Fibroblast of villous mesenchyme (primary cell): Measurements from ENCODE around the gene OSGIN1. TPM values are rescaled to one million over a fixed set of nuclear protein-coding genes. Genes with fewer than 3 reads are reported as not detected.

Experiments used
- DNase-seq: peaks from one replicate; pipeline ENCODE4 v3.0.0-alpha.2; 2010; ENCODE audit warnings: low read depth
- H3K4me3 ChIP-seq: 2 replicates; pipeline ENCODE4 v1.5.1; 2011; ENCODE audit warnings: low read depth, mild to moderate bottlenecking, low read length
- total RNA-seq: library from RNA; depleted of rRNA; stranded (reverse); fragments of >200 nt; gene quantifications from 2 replicates; pipeline ENCODE4 v1.2.3, GENCODE V29; 2012
- TF ChIP-seq, protein P1 (sequence below): IDR thresholded peaks from 2 replicates; pipeline ENCODE4 v1.5.1; 2012; ENCODE audit warnings: low read depth, mild to moderate bottlenecking, low read length; ENCODE audit not compliant: insufficient read depth

OSGIN1 gene
- total RNA-seq, 1 donor, result 6.5 TPM

DNA sequence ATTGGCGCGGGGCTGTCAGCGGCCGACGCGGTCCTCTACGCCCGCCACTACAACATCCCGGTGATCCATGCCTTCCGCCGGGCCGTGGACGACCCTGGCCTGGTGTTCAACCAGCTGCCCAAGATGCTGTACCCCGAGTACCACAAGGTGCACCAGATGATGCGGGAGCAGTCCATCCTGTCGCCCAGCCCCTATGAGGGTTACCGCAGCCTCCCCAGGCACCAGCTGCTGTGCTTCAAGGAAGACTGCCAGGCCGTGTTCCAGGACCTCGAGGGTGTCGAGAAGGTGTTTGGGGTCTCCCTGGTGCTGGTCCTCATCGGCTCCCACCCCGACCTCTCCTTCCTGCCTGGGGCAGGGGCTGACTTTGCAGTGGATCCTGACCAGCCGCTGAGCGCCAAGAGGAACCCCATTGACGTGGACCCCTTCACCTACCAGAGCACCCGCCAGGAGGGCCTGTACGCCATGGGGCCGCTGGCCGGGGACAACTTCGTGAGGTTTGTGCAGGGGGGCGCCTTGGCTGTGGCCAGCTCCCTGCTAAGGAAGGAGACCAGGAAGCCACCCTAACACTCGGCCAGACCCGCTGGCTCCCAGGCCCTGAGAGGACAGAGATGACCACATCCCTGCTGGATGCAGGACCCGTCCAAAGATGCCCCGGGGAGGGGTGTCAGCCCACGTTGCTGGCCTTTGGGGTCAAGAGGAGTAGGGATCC, 12.6 kb downstream of the OSGIN1 start:
- TF ChIP-seq, protein P1, sequence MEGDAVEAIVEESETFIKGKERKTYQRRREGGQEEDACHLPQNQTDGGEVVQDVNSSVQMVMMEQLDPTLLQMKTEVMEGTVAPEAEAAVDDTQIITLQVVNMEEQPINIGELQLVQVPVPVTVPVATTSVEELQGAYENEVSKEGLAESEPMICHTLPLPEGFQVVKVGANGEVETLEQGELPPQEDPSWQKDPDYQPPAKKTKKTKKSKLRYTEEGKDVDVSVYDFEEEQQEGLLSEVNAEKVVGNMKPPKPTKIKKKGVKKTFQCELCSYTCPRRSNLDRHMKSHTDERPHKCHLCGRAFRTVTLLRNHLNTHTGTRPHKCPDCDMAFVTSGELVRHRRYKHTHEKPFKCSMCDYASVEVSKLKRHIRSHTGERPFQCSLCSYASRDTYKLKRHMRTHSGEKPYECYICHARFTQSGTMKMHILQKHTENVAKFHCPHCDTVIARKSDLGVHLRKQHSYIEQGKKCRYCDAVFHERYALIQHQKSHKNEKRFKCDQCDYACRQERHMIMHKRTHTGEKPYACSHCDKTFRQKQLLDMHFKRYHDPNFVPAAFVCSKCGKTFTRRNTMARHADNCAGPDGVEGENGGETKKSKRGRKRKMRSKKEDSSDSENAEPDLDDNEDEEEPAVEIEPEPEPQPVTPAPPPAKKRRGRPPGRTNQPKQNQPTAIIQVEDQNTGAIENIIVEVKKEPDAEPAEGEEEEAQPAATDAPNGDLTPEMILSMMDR, result no peak
- no peak for DNase-seq
- no peak overlapping the region for H3K4me3 ChIP-seq

DNA sequence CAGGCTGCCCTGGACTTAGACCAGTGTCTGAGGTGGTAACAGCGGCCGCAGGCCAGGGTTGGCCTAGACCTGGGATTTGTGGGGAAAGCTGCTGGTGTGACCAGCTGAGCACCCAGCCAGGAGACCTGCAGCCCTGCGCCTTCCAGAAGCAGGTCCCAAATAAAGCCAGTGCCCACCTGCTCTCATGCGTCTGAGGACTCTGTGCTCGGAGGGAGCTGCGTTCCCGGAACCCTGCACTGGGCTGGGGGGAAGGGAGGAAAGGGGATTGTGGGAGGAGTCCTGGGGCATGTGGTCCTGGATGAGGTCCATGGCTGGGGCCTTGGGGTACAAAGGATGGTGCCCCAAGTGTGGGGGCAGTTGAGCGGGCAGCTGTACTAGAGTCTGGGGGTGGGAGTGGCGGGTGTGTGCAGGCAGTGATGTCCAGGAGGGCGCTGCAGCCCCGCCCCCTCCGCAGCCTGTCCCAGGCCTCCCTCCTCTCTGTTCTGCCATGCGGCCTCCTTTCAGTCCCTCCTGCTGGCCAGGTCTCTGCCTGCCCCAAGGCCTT, 13.2 kb downstream of the OSGIN1 start:
- H3K4me3 ChIP-seq, result no peak overlapping the region
- no peak for DNase-seq
- TF ChIP-seq, protein P1, result no peak

DNA sequence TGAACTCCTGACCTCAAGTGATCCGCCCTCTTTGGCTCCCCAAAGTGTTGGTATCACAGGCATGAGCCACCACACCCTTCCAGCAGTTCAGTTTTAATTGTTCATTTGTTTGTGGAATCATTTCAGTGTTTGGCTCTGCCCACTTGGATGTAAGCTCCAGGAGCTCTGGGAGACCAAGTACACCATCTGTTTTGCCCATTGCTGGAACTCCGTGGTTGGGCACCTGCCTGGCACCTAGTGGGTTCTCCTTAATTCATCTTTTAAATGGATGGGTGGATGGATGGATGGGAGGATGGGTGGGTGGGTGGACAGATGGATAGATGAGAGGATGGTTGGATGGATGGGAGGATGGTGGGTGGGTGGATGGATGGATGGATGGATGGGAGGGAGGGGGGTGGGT, 14.1 kb downstream of the OSGIN1 start:
- TF ChIP-seq, protein P1, result no peak
- no peak overlapping the region for H3K4me3 ChIP-seq
- DNase-seq, result no peak

DNA sequence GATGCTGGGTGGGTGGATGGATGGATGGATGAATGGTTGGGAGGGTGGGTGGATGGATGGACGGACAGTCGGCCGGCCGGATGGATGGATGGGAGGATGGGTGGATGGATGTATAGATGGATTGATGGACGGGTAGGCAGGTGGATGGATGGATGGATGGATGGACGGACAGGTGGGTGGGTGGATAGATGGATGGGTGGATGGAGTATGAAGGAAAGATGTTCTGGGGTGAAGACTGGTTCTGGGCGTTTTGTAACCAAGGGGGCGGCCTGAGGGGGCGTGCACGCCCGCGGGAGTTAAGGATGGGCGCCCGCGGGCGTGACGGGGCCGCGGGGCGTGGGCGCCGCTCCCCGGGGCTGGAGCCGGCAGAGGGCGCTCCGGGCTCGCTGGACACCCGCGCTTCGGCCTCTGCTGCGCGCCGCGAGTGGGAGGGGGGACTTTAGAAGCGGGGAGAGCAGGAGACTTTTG, 14.8 kb downstream of the OSGIN1 start, which contains the start of gene NECAB2:
Gene NECAB2 (plus strand): TSS at position 407 of the 468 bp plus-strand sequence. CDS start 405 bp downstream, outside the sequence.
- TF ChIP-seq, protein P1, result peak; percentile 53
- H3K4me3 ChIP-seq, result peak within 1 kb of the TSS; percentile 44
- peak; percentile 18 for DNase-seq

DNA sequence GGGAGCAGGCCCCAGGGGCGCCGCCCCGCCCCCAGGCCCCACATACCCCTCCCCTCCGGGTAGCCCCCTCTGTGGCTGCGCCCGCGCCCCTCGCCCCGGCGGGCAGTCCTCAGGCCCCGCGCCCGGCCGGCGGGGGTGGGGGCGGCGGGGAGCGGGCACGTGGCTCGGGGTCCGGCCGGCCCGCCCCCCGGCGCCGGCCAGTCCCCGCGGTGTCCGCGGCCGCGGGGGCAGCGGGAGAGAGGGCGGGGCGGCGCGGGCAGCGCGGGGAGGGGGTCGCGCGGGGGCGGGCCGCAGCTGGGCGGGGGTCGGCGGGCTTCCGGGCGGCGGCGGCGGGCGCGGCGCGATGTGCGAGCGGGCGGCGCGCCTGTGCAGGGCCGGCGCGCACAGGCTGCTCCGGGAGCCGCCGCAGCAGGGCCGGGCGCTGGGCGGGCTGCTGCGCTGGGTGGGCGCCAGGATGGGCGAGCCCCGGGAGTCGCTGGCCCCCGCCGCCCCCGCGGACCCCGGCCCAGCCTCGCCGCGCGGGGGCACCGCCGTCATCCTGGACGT, 15.3 kb downstream of the OSGIN1 start:
- no peak for DNase-seq
- TF ChIP-seq, protein P1, result no peak
- H3K4me3 ChIP-seq, result peak overlapping the region; percentile 44

DNA sequence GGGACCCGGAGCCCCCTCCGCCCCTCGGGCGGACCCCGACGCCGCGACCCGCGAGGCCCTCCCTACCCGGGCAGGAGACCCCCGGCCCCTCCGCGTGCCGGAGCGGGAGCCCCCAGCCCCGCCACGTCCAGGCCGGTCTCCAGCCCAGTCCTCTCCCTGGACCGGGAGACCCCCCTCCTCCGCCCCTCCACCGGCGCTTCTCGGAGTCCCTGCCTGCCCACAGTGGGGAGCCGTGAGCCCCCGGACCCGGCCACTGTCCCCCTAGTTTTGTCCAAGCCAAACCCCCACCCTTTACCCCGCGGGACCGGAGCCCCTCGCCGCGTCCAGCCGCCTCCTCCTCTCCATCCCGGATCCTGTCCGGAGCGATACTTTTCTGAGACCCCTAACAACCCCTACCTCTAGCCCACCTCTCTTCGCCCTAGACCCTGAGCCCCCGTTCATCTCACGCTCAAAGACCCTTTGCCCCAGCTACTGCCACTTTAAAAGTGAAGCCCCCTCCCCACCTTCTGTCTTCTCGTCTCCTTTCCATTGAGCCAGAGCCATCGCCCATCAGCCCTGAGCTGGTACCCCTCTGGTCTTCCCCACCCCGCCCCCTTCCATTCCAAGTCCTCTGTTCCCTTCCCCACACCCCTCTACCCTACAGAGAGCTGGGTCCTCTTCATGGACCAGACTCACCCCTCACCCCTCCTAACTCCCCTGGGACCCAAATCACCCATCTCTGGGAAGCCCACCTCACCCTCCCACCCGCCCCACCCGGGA, 16.0 kb downstream of the OSGIN1 start:
- H3K4me3 ChIP-seq, result no peak overlapping the region
- TF ChIP-seq, protein P1, result no peak
- DNase-seq, result no peak
